ENCODE data around the gene ACSS3.

DNA sequence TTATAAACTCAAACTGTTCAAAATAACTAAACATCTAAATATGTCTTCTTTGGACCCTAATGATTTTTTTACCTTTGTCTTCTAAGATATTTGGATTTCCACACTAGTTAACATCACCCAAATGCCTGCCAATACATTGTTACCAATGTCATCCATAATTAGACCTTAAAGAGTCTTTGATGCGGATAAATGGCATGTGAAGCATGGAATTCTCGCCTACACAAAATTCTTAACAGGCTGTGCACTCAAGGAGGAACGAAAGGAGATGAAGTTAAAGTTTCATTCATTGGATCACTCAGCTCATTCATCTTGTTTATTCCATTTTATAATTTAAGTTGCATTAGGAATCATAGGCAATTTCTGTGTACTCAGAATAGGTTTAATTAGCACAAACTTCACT is 219.7 kb downstream of the ACSS3 start:
- TF ChIP-seq, protein P1, sequence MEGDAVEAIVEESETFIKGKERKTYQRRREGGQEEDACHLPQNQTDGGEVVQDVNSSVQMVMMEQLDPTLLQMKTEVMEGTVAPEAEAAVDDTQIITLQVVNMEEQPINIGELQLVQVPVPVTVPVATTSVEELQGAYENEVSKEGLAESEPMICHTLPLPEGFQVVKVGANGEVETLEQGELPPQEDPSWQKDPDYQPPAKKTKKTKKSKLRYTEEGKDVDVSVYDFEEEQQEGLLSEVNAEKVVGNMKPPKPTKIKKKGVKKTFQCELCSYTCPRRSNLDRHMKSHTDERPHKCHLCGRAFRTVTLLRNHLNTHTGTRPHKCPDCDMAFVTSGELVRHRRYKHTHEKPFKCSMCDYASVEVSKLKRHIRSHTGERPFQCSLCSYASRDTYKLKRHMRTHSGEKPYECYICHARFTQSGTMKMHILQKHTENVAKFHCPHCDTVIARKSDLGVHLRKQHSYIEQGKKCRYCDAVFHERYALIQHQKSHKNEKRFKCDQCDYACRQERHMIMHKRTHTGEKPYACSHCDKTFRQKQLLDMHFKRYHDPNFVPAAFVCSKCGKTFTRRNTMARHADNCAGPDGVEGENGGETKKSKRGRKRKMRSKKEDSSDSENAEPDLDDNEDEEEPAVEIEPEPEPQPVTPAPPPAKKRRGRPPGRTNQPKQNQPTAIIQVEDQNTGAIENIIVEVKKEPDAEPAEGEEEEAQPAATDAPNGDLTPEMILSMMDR (IDR thresholded peaks at IDR 0.05 in 4 of 5, conservative IDR thresholded peaks at IDR 0.05 in 1 of 5) = no peak
- no peak for TF ChIP-seq POLR2A (IDR thresholded peaks at IDR 0.05)
